ENCODE data around the gene PCNX2.
"Not testable (repeated sequence)": the region's sequence is repeated elsewhere in the genome, so short reads cannot be mapped to it uniquely, and the experiment has no call there.

PCNX2 gene

GRCh38 chr1:233209481-233209880 is 86.0 kb downstream of the PCNX2 start:
- Histone ChIP-seq H3K4me1 (ENCODE audit: control insufficient read depth, insufficient read depth, low read length) (no peaks in the 10 kb centered on the region), H3K9me3 (ENCODE audit: control insufficient read depth, insufficient read depth, low read length) (no peaks in the 10 kb centered on the region), H3K36me3 (ENCODE audit: control insufficient read depth, insufficient read depth, low read length) (peaks cover 6% of the 10 kb centered on the region), H3K27me3 (ENCODE audit: control insufficient read depth, insufficient read depth, low read length) (no peaks in the 10 kb centered on the region), H3K4me3 (ENCODE audit: low read depth, low read length) (no peak overlapping the region), H3K9ac (ENCODE audit: low read depth, low read length) (no peak overlapping the region)

GRCh38 chr1:233208687-233209086 is 86.8 kb downstream of the PCNX2 start:
- Histone ChIP-seq H3K9ac (ENCODE audit: low read depth, low read length) (no peak overlapping the region), H3K27me3 (ENCODE audit: control insufficient read depth, insufficient read depth, low read length) (no peaks in the 10 kb centered on the region), H3K36me3 (ENCODE audit: control insufficient read depth, insufficient read depth, low read length) (peaks cover 6% of the 10 kb centered on the region), H3K4me3 (ENCODE audit: low read depth, low read length) (no peak overlapping the region), H3K9me3 (ENCODE audit: control insufficient read depth, insufficient read depth, low read length) (no peaks in the 10 kb centered on the region), H3K4me1 (ENCODE audit: control insufficient read depth, insufficient read depth, low read length) (no peaks in the 10 kb centered on the region)

GRCh38 chr1:233197940-233198339 is 97.6 kb downstream of the PCNX2 start:
- no peak overlapping the region for H3K9ac ChIP-seq (ENCODE audit: low read depth, low read length)
- no peaks in the 10 kb centered on the region for H3K36me3 ChIP-seq (ENCODE audit: control insufficient read depth, insufficient read depth, low read length)
- H3K9me3 ChIP-seq (ENCODE audit: control insufficient read depth, insufficient read depth, low read length): no peaks in the 10 kb centered on the region
- no peaks in the 10 kb centered on the region for H3K4me1 ChIP-seq (ENCODE audit: control insufficient read depth, insufficient read depth, low read length)
- no peaks in the 10 kb centered on the region for H3K27me3 ChIP-seq (ENCODE audit: control insufficient read depth, insufficient read depth, low read length)
- no peak overlapping the region for H3K4me3 ChIP-seq (ENCODE audit: low read depth, low read length)

- Histone ChIP-seq H3K4me3 (ENCODE audit: low read depth, low read length) (no peak overlapping the region), H3K9ac (ENCODE audit: low read depth, low read length) (no peak overlapping the region), H3K27me3 (ENCODE audit: control insufficient read depth, insufficient read depth, low read length) (no peaks in the 10 kb centered on the region), H3K4me1 (ENCODE audit: control insufficient read depth, insufficient read depth, low read length) (no peaks in the 10 kb centered on the region), H3K36me3 (ENCODE audit: control insufficient read depth, insufficient read depth, low read length) (no peaks in the 10 kb centered on the region), H3K9me3 (ENCODE audit: control insufficient read depth, insufficient read depth, low read length) (no peaks in the 10 kb centered on the region)
These were observed 101.8 kb downstream of the PCNX2 start for GRCh38 chr1:233193741-233194140.

GRCh38 chr1:233190987-233191386 is 104.5 kb downstream of the PCNX2 start:
- Histone ChIP-seq H3K36me3 (ENCODE audit: control insufficient read depth, insufficient read depth, low read length) (no peaks in the 10 kb centered on the region), H3K9me3 (ENCODE audit: control insufficient read depth, insufficient read depth, low read length) (no peaks in the 10 kb centered on the region), H3K4me3 (ENCODE audit: low read depth, low read length) (no peak overlapping the region), H3K4me1 (ENCODE audit: control insufficient read depth, insufficient read depth, low read length) (no peaks in the 10 kb centered on the region), H3K9ac (ENCODE audit: low read depth, low read length) (no peak overlapping the region), H3K27me3 (ENCODE audit: control insufficient read depth, insufficient read depth, low read length) (no peaks in the 10 kb centered on the region)

- no peak overlapping the region for H3K9ac ChIP-seq (ENCODE audit: low read depth, low read length)
- H3K36me3 ChIP-seq (ENCODE audit: control insufficient read depth, insufficient read depth, low read length): no peaks in the 10 kb centered on the region
- H3K9me3 ChIP-seq (ENCODE audit: control insufficient read depth, insufficient read depth, low read length): no peaks in the 10 kb centered on the region
- no peak overlapping the region for H3K4me3 ChIP-seq (ENCODE audit: low read depth, low read length)
- H3K4me1 ChIP-seq (ENCODE audit: control insufficient read depth, insufficient read depth, low read length): no peaks in the 10 kb centered on the region
- H3K27me3 ChIP-seq (ENCODE audit: control insufficient read depth, insufficient read depth, low read length): no peaks in the 10 kb centered on the region
These were observed 106.0 kb downstream of the PCNX2 start for GRCh38 chr1:233189526-233189925.

- H3K36me3 ChIP-seq (ENCODE audit: control insufficient read depth, insufficient read depth, low read length): no peaks in the 10 kb centered on the region
- H3K9ac ChIP-seq (ENCODE audit: low read depth, low read length): no peak overlapping the region
- no peaks in the 10 kb centered on the region for H3K9me3 ChIP-seq (ENCODE audit: control insufficient read depth, insufficient read depth, low read length)
- no peaks in the 10 kb centered on the region for H3K27me3 ChIP-seq (ENCODE audit: control insufficient read depth, insufficient read depth, low read length)
- H3K4me1 ChIP-seq (ENCODE audit: control insufficient read depth, insufficient read depth, low read length): no peaks in the 10 kb centered on the region
- no peak overlapping the region for H3K4me3 ChIP-seq (ENCODE audit: low read depth, low read length)
These were observed 107.5 kb downstream of the PCNX2 start for GRCh38 chr1:233188061-233188460.

- Histone ChIP-seq H3K27me3 (ENCODE audit: control insufficient read depth, insufficient read depth, low read length) (no peaks in the 10 kb centered on the region), H3K36me3 (ENCODE audit: control insufficient read depth, insufficient read depth, low read length) (peaks cover 7% of the 10 kb centered on the region), H3K4me1 (ENCODE audit: control insufficient read depth, insufficient read depth, low read length) (no peaks in the 10 kb centered on the region), H3K9ac (ENCODE audit: low read depth, low read length) (no peak overlapping the region), H3K4me3 (ENCODE audit: low read depth, low read length) (no peak overlapping the region), H3K9me3 (ENCODE audit: control insufficient read depth, insufficient read depth, low read length) (no peaks in the 10 kb centered on the region)
These were observed 112.1 kb downstream of the PCNX2 start for GRCh38 chr1:233183226-233184020.

GRCh38 chr1:233182587-233182986 is 112.9 kb downstream of the PCNX2 start:
- Histone ChIP-seq H3K4me1 (ENCODE audit: control insufficient read depth, insufficient read depth, low read length) (no peaks in the 10 kb centered on the region), H3K4me3 (ENCODE audit: low read depth, low read length) (no peak overlapping the region), H3K9ac (ENCODE audit: low read depth, low read length) (no peak overlapping the region), H3K9me3 (ENCODE audit: control insufficient read depth, insufficient read depth, low read length) (no peaks in the 10 kb centered on the region), H3K27me3 (ENCODE audit: control insufficient read depth, insufficient read depth, low read length) (no peaks in the 10 kb centered on the region), H3K36me3 (ENCODE audit: control insufficient read depth, insufficient read depth, low read length) (peaks cover 10% of the 10 kb centered on the region)

GRCh38 chr1:233180641-233181364 is 114.7 kb downstream of the PCNX2 start:
- Histone ChIP-seq H3K36me3 (ENCODE audit: control insufficient read depth, insufficient read depth, low read length) (peaks cover 12% of the 10 kb centered on the region), H3K9me3 (ENCODE audit: control insufficient read depth, insufficient read depth, low read length) (no peaks in the 10 kb centered on the region), H3K4me3 (ENCODE audit: low read depth, low read length) (no peak overlapping the region), H3K4me1 (ENCODE audit: control insufficient read depth, insufficient read depth, low read length) (no peaks in the 10 kb centered on the region), H3K9ac (ENCODE audit: low read depth, low read length) (no peak overlapping the region), H3K27me3 (ENCODE audit: control insufficient read depth, insufficient read depth, low read length) (no peaks in the 10 kb centered on the region)

GRCh38 chr1:233179638-233180037 is 115.9 kb downstream of the PCNX2 start:
- not testable (repeated sequence) for H3K4me3 ChIP-seq (ENCODE audit: low read depth, low read length); H3K4me1 ChIP-seq (ENCODE audit: control insufficient read depth, insufficient read depth, low read length); H3K9ac ChIP-seq (ENCODE audit: low read depth, low read length); H3K27me3 ChIP-seq (ENCODE audit: control insufficient read depth, insufficient read depth, low read length); H3K9me3 ChIP-seq (ENCODE audit: control insufficient read depth, insufficient read depth, low read length)
- peaks cover 12% of the 10 kb centered on the region for H3K36me3 ChIP-seq (ENCODE audit: control insufficient read depth, insufficient read depth, low read length)

GRCh38 chr1:233172201-233172600 is 123.3 kb downstream of the PCNX2 start:
- H3K9me3 ChIP-seq (ENCODE audit: control insufficient read depth, insufficient read depth, low read length): no peaks in the 10 kb centered on the region
- no peak overlapping the region for H3K4me3 ChIP-seq (ENCODE audit: low read depth, low read length)
- no peak overlapping the region for H3K9ac ChIP-seq (ENCODE audit: low read depth, low read length)
- no peaks in the 10 kb centered on the region for H3K4me1 ChIP-seq (ENCODE audit: control insufficient read depth, insufficient read depth, low read length)
- H3K27me3 ChIP-seq (ENCODE audit: control insufficient read depth, insufficient read depth, low read length): no peaks in the 10 kb centered on the region
- H3K36me3 ChIP-seq (ENCODE audit: control insufficient read depth, insufficient read depth, low read length): no peaks in the 10 kb centered on the region

Data from iPS-15b (cell line).